HL-60 (cell line): Measurements from ENCODE around the gene ANKRD62.

ENCODE experiments used
- CTCF ChIP-seq: IDR thresholded peaks from one replicate; pipeline ENCODE4 v1.5.1; 2011; ENCODE audit warnings: low read length, control low read depth, inconsistent platforms; ENCODE audit not compliant: insufficient read depth
- POLR2AphosphoS5 ChIP-seq: IDR thresholded peaks from 2 replicates; pipeline ENCODE4 v1.6.1; 2012; ENCODE audit warnings: low read depth
- TF ChIP-seq, protein P1 (sequence below): IDR thresholded peaks from 2 replicates; pipeline ENCODE4 v1.6.1; 2012; ENCODE audit warnings: low read depth; ENCODE audit not compliant: insufficient replicate concordance

DNA sequence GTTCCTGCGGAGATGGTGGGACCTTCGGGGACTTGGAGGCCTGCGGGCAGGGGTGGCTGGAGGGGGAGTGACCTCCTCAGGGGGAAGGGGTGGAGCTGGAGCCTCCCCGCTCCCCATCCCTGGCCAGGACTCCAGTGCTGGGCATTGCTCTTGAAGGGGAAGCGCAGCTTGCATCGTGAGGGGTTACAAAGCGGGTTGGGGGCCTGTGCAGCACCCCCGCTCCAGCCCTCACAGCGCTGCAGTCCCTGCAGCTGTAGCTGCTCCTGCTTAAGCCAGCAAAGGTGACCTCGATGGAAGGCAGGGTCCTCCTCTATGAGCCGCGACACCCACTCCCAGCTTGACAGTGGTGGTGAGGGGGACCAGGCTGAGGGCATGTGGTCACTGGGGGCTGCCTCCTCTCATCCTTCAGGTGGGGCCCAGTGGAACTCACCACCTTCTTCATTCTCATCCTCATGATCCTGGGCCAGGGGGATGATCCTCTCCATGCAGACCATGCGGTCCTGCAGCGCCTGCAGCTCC is 36.7 kb upstream of the ANKRD62 start:
- no peak for TF ChIP-seq CTCF
- TF ChIP-seq POLR2AphosphoS5 = no peak
- TF ChIP-seq, protein P1, sequence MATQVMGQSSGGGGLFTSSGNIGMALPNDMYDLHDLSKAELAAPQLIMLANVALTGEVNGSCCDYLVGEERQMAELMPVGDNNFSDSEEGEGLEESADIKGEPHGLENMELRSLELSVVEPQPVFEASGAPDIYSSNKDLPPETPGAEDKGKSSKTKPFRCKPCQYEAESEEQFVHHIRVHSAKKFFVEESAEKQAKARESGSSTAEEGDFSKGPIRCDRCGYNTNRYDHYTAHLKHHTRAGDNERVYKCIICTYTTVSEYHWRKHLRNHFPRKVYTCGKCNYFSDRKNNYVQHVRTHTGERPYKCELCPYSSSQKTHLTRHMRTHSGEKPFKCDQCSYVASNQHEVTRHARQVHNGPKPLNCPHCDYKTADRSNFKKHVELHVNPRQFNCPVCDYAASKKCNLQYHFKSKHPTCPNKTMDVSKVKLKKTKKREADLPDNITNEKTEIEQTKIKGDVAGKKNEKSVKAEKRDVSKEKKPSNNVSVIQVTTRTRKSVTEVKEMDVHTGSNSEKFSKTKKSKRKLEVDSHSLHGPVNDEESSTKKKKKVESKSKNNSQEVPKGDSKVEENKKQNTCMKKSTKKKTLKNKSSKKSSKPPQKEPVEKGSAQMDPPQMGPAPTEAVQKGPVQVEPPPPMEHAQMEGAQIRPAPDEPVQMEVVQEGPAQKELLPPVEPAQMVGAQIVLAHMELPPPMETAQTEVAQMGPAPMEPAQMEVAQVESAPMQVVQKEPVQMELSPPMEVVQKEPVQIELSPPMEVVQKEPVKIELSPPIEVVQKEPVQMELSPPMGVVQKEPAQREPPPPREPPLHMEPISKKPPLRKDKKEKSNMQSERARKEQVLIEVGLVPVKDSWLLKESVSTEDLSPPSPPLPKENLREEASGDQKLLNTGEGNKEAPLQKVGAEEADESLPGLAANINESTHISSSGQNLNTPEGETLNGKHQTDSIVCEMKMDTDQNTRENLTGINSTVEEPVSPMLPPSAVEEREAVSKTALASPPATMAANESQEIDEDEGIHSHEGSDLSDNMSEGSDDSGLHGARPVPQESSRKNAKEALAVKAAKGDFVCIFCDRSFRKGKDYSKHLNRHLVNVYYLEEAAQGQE = no peak
